ENCODE results near the gene C12orf56. TPM values are rescaled to one million over a fixed set of nuclear protein-coding genes. Genes with fewer than 3 reads are reported as not detected.
"Not testable (repeated sequence)": the region's sequence is repeated elsewhere in the genome, so short reads cannot be mapped to it uniquely, and the experiment has no call there.

The C12orf56 gene
- total and polyA plus RNA-seq, 2 donors = 0.19 to 0.95 TPM

DNA sequence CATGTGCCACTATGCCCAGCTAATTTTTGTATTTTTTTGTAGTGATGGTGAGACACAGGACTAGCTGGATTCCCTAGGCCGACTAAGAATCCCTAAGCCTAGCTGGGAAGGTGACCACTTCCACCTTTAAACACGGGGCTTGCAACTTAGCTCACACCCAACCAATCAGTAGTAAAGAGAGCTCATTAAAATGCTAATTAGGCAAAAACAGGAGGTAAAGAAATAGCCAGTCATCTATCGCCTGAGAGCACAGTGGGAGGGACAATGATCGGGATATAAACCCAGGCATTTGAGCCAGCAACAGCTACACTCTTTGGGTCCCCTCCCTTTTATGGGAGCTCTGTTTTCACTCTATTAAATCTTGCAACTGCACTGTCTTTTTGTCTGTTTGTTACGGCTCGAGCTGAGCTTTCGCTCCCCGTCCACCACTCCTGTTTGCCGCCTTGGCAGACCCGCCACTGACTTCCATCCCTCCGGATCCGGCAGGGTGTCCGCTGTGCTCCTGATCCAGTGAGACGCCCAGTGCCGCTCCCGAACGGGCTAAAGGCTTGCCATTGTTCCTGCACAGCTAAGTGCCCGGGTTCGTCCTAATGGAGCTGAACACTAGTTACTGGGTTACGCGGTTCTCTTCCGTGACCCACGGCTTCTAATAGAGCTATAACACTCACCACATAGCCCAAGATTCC, 70.9 kb downstream of the C12orf56 start:
- H3K4me3 ChIP-seq (ENCODE audit: low read depth, low read length); H3K4me1 ChIP-seq (ENCODE audit: insufficient read depth); H3K36me3 ChIP-seq (ENCODE audit: insufficient read depth); H3K27ac ChIP-seq (ENCODE audit: low read depth); DNase-seq (ENCODE audit: extremely low spot score): not testable (repeated sequence)
- 89% methylated on average over 23 of the region's 23 CpGs for WGBS

DNA sequence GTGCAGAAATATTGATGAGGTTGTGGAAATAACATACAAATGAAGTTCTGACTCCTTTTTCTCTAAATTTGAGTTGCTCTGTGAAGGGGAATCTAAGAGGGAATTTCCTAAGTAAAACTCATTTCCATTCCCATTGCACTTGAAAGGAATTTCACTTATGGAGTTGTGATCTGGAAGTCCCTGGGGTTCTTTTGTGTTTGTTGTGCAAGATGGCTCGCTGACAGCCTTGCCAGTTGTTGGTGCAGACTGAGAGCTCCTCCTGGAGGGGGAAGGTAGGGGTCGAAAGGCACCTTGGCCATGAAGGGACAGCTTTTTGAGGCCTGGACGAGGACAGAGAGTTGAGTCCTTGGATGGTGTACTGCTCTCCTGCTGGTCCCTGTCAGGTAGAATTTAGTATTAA, 72.0 kb downstream of the C12orf56 start:
- H3K4me1 ChIP-seq (ENCODE audit: insufficient read depth) = no peaks in the 10 kb centered on the region
- no peak overlapping the region for H3K4me3 ChIP-seq (ENCODE audit: low read depth, low read length)
- H3K36me3 ChIP-seq (ENCODE audit: insufficient read depth) = no peaks in the 10 kb centered on the region
- no peak overlapping the region for H3K27ac ChIP-seq (ENCODE audit: low read depth)
- 32% methylated on average over 3 of the region's 3 CpGs for WGBS
- DNase-seq (ENCODE audit: extremely low spot score) = no peak

DNA sequence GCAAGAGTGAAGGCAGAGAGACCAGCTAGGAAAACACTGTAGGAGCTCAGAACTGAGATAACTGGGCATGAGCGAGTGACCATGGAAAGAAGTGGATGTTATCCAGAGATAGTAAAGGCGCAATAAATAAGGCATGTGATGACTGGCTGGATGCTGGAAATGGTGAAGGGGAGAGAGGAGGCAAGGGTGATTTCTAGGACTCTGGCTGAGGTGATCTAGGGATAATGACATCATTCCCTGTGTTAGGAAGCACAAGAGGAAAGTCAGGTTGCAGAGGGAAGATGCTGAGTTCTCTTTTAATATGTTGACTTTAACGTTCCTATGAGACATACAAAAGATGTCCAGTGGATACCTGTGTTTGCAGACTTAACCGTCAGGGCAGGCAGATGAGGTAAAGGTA, 78.7 kb downstream of the C12orf56 start:
- H3K36me3 ChIP-seq (ENCODE audit: insufficient read depth) = no peaks in the 10 kb centered on the region
- no peak for DNase-seq (ENCODE audit: extremely low spot score)
- WGBS = 79% methylated on average over 4 of the region's 4 CpGs
- H3K4me1 ChIP-seq (ENCODE audit: insufficient read depth) = no peaks in the 10 kb centered on the region
- no peak overlapping the region for H3K27ac ChIP-seq (ENCODE audit: low read depth)
- H3K4me3 ChIP-seq (ENCODE audit: low read depth, low read length) = no peak overlapping the region

DNA sequence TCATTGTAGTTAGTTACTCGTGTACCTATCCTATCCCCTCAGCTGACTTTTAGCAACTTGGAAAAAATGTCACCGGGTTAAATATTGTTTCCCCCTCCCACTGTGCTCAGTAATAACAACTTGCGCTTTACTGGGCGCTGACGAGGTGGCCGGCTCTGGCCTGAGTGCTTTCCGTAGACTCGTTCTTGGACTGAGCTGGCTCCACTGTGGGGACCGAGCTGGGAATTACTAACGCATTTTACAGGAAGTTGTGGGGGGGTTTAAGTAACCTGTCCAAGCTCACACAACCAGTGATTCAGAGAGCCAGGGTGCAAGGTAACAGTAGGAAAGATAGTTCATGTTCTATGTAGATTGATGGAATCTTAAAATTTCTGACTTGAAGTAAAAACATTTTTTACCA, 86.0 kb downstream of the C12orf56 start:
- no peaks in the 10 kb centered on the region for H3K36me3 ChIP-seq (ENCODE audit: insufficient read depth)
- no peak overlapping the region for H3K27ac ChIP-seq (ENCODE audit: low read depth)
- 52% methylated on average over 10 of the region's 10 CpGs for WGBS
- H3K4me1 ChIP-seq (ENCODE audit: insufficient read depth) = no peaks in the 10 kb centered on the region
- DNase-seq (ENCODE audit: extremely low spot score) = no peak
- no peak overlapping the region for H3K4me3 ChIP-seq (ENCODE audit: low read depth, low read length)

DNA sequence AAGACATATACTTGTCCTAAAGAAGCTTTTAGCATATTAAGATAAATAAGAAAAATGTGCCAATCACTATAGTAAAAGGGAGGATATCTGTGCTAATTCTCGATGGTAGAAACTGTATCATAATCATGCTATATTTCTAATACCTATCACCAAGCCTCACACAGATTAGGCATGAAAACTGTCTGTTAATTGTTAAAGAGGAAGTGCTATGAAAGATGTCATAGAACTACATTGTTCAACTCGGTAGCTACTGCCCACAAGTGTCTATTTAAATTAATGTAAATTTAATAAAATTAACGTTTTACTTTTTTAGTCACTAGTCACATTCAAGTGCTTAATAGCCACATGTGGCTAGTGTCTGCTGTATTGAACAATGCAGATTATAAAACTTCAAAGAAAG, 90.9 kb downstream of the C12orf56 start:
- H3K36me3 ChIP-seq (ENCODE audit: insufficient read depth) = no peaks in the 10 kb centered on the region
- 77% methylated on average over 3 of the region's 3 CpGs for WGBS
- H3K4me3 ChIP-seq (ENCODE audit: low read depth, low read length) = no peak overlapping the region
- no peak overlapping the region for H3K27ac ChIP-seq (ENCODE audit: low read depth)
- H3K4me1 ChIP-seq (ENCODE audit: insufficient read depth) = no peaks in the 10 kb centered on the region
- no peak for DNase-seq (ENCODE audit: extremely low spot score)

DNA sequence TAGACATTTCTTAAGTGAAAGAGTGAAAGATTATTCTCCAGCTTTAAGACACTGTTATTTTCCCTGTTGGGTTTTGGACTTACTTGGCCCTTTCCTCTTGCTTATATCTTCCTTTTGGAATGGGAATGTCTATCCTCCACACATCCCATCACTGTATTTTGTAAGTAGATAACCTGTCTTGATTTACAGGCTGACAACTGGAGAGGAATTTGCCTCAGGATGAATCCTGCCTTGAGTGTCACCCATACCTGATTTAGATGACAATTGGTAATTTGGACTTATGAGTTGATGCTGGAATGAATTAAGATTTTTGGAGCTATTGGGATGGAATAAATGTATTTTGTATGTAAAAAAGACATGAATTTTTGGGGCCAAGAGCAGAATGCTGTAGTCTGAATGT, 94.3 kb downstream of the C12orf56 start:
- no peak for DNase-seq (ENCODE audit: extremely low spot score)
- Histone ChIP-seq H3K36me3 (ENCODE audit: insufficient read depth) (no peaks in the 10 kb centered on the region), H3K4me3 (ENCODE audit: low read depth, low read length) (no peak overlapping the region), H3K4me1 (ENCODE audit: insufficient read depth) (no peaks in the 10 kb centered on the region), H3K27ac (ENCODE audit: low read depth) (no peak overlapping the region)

DNA sequence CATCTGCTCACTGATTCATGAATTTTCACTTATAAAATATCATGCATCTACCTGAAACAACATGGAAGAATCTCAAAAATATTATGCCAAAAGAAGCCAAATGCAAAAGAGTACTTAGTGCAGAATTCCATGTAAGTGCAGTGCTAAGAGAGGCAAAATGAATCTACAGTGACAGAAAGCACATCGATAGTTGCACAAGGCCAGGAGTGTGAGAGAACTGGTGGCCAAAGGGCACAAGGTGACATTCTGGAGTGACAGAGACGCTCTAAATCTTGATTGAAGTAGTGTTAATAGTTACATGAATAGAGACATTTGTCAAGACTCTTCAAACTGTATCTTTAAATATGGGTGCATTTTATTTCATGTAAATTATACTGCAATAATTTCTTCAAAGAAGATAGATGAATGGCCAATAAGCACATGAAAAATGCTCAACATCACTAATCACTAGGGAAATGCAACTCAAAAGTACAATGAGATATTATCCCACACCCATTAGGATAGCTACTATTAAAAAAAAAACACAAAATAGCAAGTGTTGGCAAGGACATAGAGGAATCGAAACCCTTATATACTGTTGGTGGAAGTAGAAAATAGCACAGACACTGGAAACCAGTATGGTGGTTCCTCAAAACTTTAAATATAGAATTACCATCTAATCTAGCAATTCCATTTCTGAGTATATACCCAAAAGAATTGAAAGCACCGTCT, 96.7 kb downstream of the C12orf56 start:
- Histone ChIP-seq H3K4me1 (ENCODE audit: insufficient read depth) (no peaks in the 10 kb centered on the region), H3K27ac (ENCODE audit: low read depth) (no peak overlapping the region), H3K4me3 (ENCODE audit: low read depth, low read length) (no peak overlapping the region), H3K36me3 (ENCODE audit: insufficient read depth) (no peaks in the 10 kb centered on the region)
- 85% methylated on average over 4 of the region's 4 CpGs for WGBS
- DNase-seq (ENCODE audit: extremely low spot score) = no peak

DNA sequence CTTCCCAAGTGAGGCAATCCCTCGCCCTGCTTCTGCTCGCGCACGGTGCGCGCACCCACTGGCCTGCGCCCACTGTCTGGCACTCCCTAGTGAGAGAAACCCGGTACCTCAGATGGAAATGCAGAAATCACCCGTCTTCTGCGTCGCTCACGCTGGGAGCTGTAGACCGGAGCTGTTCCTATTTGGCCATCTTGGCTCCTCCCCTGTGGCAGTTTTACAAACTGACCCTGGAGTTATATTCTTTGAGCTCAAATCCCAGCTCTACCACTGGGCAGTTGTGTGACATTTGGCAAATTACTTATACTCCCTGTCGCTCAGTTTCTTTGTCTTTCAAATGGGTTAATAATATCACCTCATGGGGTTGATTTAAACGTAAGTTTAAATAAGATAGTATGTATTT, 97.4 kb downstream of the C12orf56 start:
- H3K36me3 ChIP-seq (ENCODE audit: insufficient read depth); H3K4me1 ChIP-seq (ENCODE audit: insufficient read depth); H3K27ac ChIP-seq (ENCODE audit: low read depth); DNase-seq (ENCODE audit: extremely low spot score); H3K4me3 ChIP-seq (ENCODE audit: low read depth, low read length): not testable (repeated sequence)
- 95% methylated on average over 14 of the region's 15 CpGs for WGBS

DNA sequence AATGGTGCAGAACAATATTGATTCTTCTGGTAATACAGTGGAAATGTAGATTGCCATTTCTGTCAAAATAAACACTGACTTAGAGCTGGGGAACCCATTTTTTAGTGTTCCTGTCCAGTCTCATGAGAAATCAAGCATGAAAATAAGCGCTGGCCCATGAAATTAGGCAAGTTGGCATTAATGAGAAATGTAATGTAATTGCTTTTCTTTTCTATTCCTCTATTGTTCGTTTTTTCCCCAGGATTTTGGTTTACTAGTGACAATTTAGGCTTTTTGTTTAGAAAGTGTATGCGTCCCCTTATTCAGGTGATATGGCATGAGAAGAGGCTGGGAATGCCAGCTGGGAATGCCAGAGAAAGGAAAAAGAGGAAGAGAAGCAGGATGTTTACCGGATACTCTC, 104.0 kb downstream of the C12orf56 start:
- Histone ChIP-seq H3K4me3 (ENCODE audit: low read depth, low read length) (no peak overlapping the region), H3K27ac (ENCODE audit: low read depth) (no peak overlapping the region), H3K36me3 (ENCODE audit: insufficient read depth) (no peaks in the 10 kb centered on the region), H3K4me1 (ENCODE audit: insufficient read depth) (no peaks in the 10 kb centered on the region)
- 77% methylated on average over 4 of the region's 4 CpGs for WGBS
- DNase-seq (ENCODE audit: extremely low spot score) = no peak

DNA sequence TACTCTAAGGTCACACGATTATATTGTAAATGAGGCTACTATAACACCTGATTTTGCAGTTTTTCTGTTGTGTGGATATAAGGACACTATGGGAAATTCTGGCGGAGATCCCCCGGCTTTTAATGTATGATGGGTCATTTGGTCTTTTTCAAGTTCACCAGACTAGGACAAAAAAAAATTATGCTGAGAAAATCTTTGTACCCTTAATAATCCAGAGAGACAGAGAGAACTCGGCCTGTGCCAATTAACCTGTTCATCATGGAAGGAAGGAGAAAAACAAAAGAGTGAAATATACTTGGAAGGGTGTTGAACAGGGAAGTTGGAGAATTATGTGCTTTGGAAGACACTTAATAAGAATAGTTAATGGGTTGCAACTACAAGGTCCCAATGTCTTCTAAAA, 106.3 kb downstream of the C12orf56 start:
- no peak for DNase-seq (ENCODE audit: extremely low spot score)
- H3K4me3 ChIP-seq (ENCODE audit: low read depth, low read length) = no peak overlapping the region
- H3K36me3 ChIP-seq (ENCODE audit: insufficient read depth) = no peaks in the 10 kb centered on the region
- H3K27ac ChIP-seq (ENCODE audit: low read depth) = no peak overlapping the region
- H3K4me1 ChIP-seq (ENCODE audit: insufficient read depth) = no peaks in the 10 kb centered on the region
- 89% methylated on average over 4 of the region's 4 CpGs for WGBS

DNA sequence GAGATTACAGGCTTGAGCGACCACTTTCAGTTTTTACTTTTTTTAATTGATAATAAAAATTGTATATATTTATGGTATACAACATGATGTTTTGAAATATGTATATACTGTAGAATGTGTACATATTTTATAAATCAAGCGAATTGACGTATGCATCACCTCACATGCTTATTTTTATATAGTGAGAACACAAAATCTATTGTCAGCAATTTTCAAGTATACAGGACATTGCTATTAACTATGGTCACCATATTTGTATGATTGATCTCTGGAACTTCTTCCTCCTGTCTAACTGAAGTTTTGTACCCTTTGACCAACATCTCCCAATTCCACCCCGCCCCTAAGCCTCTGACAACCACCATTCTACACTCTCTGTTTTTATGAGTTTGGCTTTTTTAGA, 112.1 kb downstream of the C12orf56 start:
- Histone ChIP-seq H3K4me3 (ENCODE audit: low read depth, low read length) (no peak overlapping the region), H3K4me1 (ENCODE audit: insufficient read depth) (no peaks in the 10 kb centered on the region), H3K27ac (ENCODE audit: low read depth) (no peak overlapping the region), H3K36me3 (ENCODE audit: insufficient read depth) (no peaks in the 10 kb centered on the region)
- no peak for DNase-seq (ENCODE audit: extremely low spot score)
- WGBS = 92% methylated on average over 4 of the region's 4 CpGs

DNA sequence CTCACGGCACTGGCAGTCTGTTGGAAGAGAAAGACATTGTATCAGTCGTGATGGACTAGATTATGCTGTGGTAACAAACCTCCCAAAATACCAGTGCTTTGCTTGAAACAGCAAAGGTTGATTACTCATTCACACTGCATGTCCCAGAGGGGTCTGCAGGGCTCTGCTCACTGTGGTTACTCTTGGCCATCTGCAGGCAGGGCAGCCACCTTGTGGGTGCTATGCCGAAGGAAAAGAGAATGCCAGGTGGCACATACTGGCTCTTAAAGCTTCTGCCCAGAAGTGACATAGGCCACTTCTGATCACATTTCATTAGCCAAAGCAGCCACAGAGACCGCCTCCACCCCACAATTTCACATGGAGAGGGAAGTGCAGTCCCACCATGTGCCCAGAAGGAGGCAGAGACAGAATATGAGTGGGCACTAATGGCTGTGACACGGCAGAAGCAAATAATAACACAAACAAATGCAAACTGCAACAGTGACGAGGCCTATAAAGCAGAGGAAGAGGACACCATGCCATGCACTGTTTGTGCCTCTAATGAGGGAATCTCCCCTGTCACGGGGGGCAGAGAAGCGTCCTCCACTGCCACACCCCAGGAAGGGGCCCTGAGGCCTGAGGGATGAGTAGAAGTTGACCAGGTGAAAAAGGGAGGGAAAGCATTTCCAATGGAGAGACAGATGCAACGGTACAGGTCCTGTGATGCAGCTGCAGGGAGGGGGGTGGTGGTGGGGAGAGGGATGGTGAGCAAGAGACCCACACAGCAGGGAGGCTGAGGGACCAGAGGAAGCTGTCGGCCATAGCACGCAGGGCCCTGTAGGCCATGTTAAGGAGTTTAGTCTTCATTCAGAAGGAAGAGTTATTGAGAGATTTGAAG, 116.8 kb downstream of the C12orf56 start:
- no peak for DNase-seq (ENCODE audit: extremely low spot score)
- Histone ChIP-seq H3K27ac (ENCODE audit: low read depth) (no peak overlapping the region), H3K4me1 (ENCODE audit: insufficient read depth) (no peaks in the 10 kb centered on the region), H3K36me3 (ENCODE audit: insufficient read depth) (no peaks in the 10 kb centered on the region), H3K4me3 (ENCODE audit: low read depth, low read length) (no peak overlapping the region)
- WGBS = 64% methylated on average over 11 of the region's 11 CpGs

DNA sequence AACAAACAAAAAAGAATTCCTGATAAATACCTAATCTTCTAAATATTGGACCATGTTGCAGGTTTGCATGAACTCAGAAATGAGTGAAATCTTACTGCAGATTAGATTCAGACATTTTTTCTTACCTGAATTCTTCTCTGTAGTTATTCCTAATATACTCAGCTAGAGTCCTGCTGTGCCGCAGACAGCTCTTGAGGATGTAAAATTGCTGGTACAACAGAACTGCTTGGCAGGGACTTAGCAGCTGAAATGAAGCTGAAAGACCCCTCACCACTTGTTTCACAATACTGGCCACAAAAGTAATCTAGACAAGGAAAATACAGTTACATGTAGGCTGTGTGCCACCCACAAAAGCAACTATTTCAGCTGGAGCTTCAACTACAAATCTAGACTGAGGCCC, 120.1 kb downstream of the C12orf56 start:
- H3K36me3 ChIP-seq (ENCODE audit: insufficient read depth) = no peaks in the 10 kb centered on the region
- H3K4me3 ChIP-seq (ENCODE audit: low read depth, low read length) = no peak overlapping the region
- 88% methylated on average over 1 of the region's 1 CpG for WGBS
- no peak for DNase-seq (ENCODE audit: extremely low spot score)
- no peak overlapping the region for H3K27ac ChIP-seq (ENCODE audit: low read depth)
- no peaks in the 10 kb centered on the region for H3K4me1 ChIP-seq (ENCODE audit: insufficient read depth)

DNA sequence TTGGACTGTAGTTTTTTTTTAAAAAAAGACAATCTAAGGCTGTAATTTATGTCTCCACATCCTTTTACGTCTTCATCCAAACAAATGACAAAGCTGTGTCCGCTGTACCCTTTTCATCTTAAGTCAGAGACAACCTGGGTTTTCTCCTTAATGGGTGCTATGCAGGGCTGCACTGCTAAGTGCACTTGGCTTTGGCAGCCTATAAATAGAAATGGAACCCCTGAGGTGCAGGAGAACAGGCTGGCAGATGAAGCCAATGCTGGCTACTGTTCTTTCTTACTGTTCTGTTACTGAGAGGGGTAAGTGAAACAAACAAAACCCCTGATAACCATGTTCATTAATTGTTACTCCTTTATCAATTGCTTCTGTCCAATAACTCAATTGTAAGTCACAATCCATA, 121.4 kb downstream of the C12orf56 start:
- H3K36me3 ChIP-seq (ENCODE audit: insufficient read depth) = no peaks in the 10 kb centered on the region
- H3K4me1 ChIP-seq (ENCODE audit: insufficient read depth) = no peaks in the 10 kb centered on the region
- no peak for DNase-seq (ENCODE audit: extremely low spot score)
- 81% methylated on average over 2 of the region's 2 CpGs for WGBS
- H3K27ac ChIP-seq (ENCODE audit: low read depth) = no peak overlapping the region
- H3K4me3 ChIP-seq (ENCODE audit: low read depth, low read length) = no peak overlapping the region
